Mesendoderm (in vitro differentiated cells): Measurements from ENCODE around the gene GPR108.
"Not testable (repeated sequence)": the region's sequence is repeated elsewhere in the genome, so short reads cannot be mapped to it uniquely, and the experiment has no call there.

ENCODE experiments used
- DNase-seq: peaks from one replicate; pipeline ENCODE4 v3.0.0; 2013
- H2AK5ac ChIP-seq: 2 replicates; pipeline ENCODE4 v1.6.1; 2013; ENCODE audit warnings: low read length, inconsistent platforms
- H2BK120ac ChIP-seq: 2 replicates; pipeline ENCODE4 v1.6.1; 2013; ENCODE audit warnings: low read depth, mild to moderate bottlenecking, low read length, moderate library complexity, mixed read lengths
- H2BK15ac ChIP-seq: replicated peaks from 2 replicates; pipeline ENCODE4 v1.6.1; 2013; ENCODE audit warnings: low read depth, mild to moderate bottlenecking, moderate library complexity
- H2BK5ac ChIP-seq: 2 replicates; pipeline ENCODE4 v1.6.1; 2013; ENCODE audit warnings: low read length, inconsistent platforms
- H3K18ac ChIP-seq: 2 replicates; pipeline ENCODE4 v1.6.1; 2013; ENCODE audit warnings: mild to moderate bottlenecking, low read length, mixed read lengths
- H3K23ac ChIP-seq: one replicate; pipeline ENCODE4 v1.6.1; 2013; ENCODE audit warnings: low read length
- H3K27ac ChIP-seq: 2 replicates; pipeline ENCODE4 v1.5.1; 2013; ENCODE audit warnings: low read depth, mild to moderate bottlenecking, inconsistent platforms, low read length, moderate library complexity
- H3K27me3 ChIP-seq: 2 replicates; pipeline ENCODE4 v1.6.1; 2013; ENCODE audit warnings: low read length, control low read depth, mild to moderate bottlenecking, inconsistent platforms; ENCODE audit not compliant: insufficient read depth, poor library complexity
- H3K36me3 ChIP-seq: 2 replicates; pipeline ENCODE4 v1.6.1; 2013; ENCODE audit warnings: low read length, inconsistent platforms; ENCODE audit not compliant: control insufficient read depth, insufficient read depth
- H3K4ac ChIP-seq: one replicate; pipeline ENCODE4 v1.6.1; 2013; ENCODE audit warnings: low read depth, mild to moderate bottlenecking, low read length, moderate library complexity
- H3K4me1 ChIP-seq: 2 replicates; pipeline ENCODE4 v1.6.1; 2013; ENCODE audit warnings: low read depth, low read length, inconsistent platforms; ENCODE audit not compliant: control insufficient read depth
- H3K4me2 ChIP-seq: 2 replicates; pipeline ENCODE4 v1.6.1; 2013; ENCODE audit warnings: low read length
- H3K4me3 ChIP-seq: 2 replicates; pipeline ENCODE4 v1.5.1; 2013; ENCODE audit warnings: mild to moderate bottlenecking, low read length
- H3K56ac ChIP-seq: one replicate; pipeline ENCODE4 v1.6.1; 2013; ENCODE audit warnings: low read length
- H3K79me1 ChIP-seq: 2 replicates; pipeline ENCODE4 v1.6.1; 2013; ENCODE audit warnings: low read length, inconsistent platforms
- H3K79me2 ChIP-seq: 2 replicates; pipeline ENCODE4 v1.6.1; 2013; ENCODE audit warnings: mild to moderate bottlenecking, low read length; ENCODE audit not compliant: control insufficient read depth, insufficient read depth
- H3K9ac ChIP-seq: 2 replicates; pipeline ENCODE4 v1.6.1; 2013; ENCODE audit warnings: low read length, inconsistent platforms
- H4K5ac ChIP-seq: one replicate; pipeline ENCODE4 v1.6.1; 2013; ENCODE audit warnings: low read length
- H4K8ac ChIP-seq: one replicate; pipeline ENCODE4 v1.6.1; 2013; ENCODE audit warnings: low read depth, mild to moderate bottlenecking, control low read depth, low read length, moderate library complexity
- WGBS: extraction: QIAGEN DNeasy Blood & Tissue Kit; methylation state at CpG from one replicate; pipeline ENCODE4 v1.1.7; 2013; ENCODE audit warnings: low lambda C conversion rate, missing lambda C conversion rate; ENCODE audit not compliant: insufficient coverage; ENCODE audit errors: extremely low coverage; 5-methylcytosine and 5-hydroxymethylcytosine counted together

Gene GPR108

GRCh38 chr19:6748543-6748942 lies 11.2 kb upstream of the GPR108 start:
- H2BK120ac ChIP-seq, H2BK15ac ChIP-seq, H2BK5ac ChIP-seq, H4K5ac ChIP-seq, H3K56ac ChIP-seq, H3K23ac ChIP-seq, H3K18ac ChIP-seq, H3K9ac ChIP-seq, DNase-seq, H4K8ac ChIP-seq, H3K27ac ChIP-seq, H3K79me1 ChIP-seq, H3K4ac ChIP-seq, H3K4me1 ChIP-seq, H3K4me3 ChIP-seq, H3K27me3 ChIP-seq, H2AK5ac ChIP-seq, H3K79me2 ChIP-seq, H3K4me2 ChIP-seq: not testable (repeated sequence)
- H3K36me3 ChIP-seq, result peaks cover 36% of the 10 kb centered on the region
- WGBS, result no CpG with 5 or more reads among the region's 10 CpGs

- Histone ChIP-seq H2BK120ac (no peak overlapping the region), H2BK5ac (no peak overlapping the region), H3K9ac (no peak overlapping the region), H4K8ac (no peak overlapping the region), H4K5ac (no peak overlapping the region), H3K18ac (no peak overlapping the region), H3K79me2 (peaks cover 22% of the 10 kb centered on the region), H3K56ac (no peak overlapping the region), H3K4me3 (no peak overlapping the region), H3K36me3 (peaks cover 34% of the 10 kb centered on the region), H3K4me1 (peaks cover 4% of the 10 kb centered on the region), H3K27ac (no peak overlapping the region), H3K23ac (no peak overlapping the region), H3K4ac (no peak overlapping the region), H2BK15ac (no peak overlapping the region), H3K27me3 (no peaks in the 10 kb centered on the region), H2AK5ac (no peak overlapping the region), H3K79me1 (peaks cover 14% of the 10 kb centered on the region), H3K4me2 (no peak overlapping the region)
- WGBS, result no CpG with 5 or more reads among the region's 24 CpGs
- DNase-seq, result no peak
Observed at GRCh38 chr19:6745965-6746364, 8.6 kb upstream of the GPR108 start.

GRCh38 chr19:6744381-6745301 lies 7.3 kb upstream of the GPR108 start:
- H3K56ac ChIP-seq, result peak overlapping the region; percentile 18
- no peak overlapping the region for H3K4ac ChIP-seq
- no peak overlapping the region for H4K8ac ChIP-seq
- no peak overlapping the region for H2BK15ac ChIP-seq
- no peak overlapping the region for H3K4me3 ChIP-seq
- H3K23ac ChIP-seq, result no peak overlapping the region
- H3K4me1 ChIP-seq, result peaks cover 4% of the 10 kb centered on the region
- peaks cover 35% of the 10 kb centered on the region for H3K79me2 ChIP-seq
- no peak overlapping the region for H4K5ac ChIP-seq
- no peak overlapping the region for H3K4me2 ChIP-seq
- peaks cover 30% of the 10 kb centered on the region for H3K36me3 ChIP-seq
- no peak overlapping the region for H2BK120ac ChIP-seq
- H3K79me1 ChIP-seq, result peaks cover 14% of the 10 kb centered on the region
- H3K27ac ChIP-seq, result peak overlapping the region; percentile 7
- peak; percentile 67 for DNase-seq
- H3K18ac ChIP-seq, result no peak overlapping the region
- WGBS, result no CpG with 5 or more reads among the region's 41 CpGs
- H3K27me3 ChIP-seq, result no peaks in the 10 kb centered on the region
- no peak overlapping the region for H2AK5ac ChIP-seq
- H2BK5ac ChIP-seq, result no peak overlapping the region
- no peak overlapping the region for H3K9ac ChIP-seq

DNA sequence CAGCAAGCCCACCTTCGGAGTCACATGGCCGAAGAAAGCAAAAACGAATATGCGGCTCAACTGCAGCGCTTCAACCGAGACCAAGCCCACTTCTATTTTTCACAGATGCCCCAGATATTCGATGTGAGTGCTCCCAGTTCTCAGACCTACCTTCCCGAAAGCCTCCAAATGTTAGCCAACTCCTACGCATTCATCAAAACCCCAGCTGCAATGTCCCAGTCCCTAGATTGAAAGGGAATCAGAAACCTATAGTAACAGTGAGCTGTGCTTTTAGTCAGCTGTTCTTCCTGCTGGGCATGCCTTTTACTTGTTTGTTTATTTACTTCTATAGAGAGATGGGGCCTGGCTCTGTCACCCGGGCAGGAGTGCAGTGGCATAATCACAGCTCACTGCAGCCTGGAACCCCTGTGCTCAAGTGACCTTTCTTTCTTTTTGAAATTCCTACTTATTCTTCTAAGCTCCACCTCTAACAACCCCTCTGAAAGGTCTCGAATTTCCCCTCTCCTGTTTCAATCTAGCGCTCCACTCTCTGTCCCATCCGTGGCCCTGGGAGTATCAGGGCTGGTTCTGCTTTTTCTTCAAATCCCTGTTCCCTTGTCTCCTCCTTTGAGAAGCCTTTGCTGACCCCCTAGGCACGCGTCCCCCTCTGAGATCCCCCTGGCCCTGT lies 6.5 kb upstream of the GPR108 start:
- H3K79me1 ChIP-seq, result peaks cover 14% of the 10 kb centered on the region
- H2BK15ac ChIP-seq, result no peak overlapping the region
- H3K36me3 ChIP-seq, result peaks cover 26% of the 10 kb centered on the region
- H3K23ac ChIP-seq, result no peak overlapping the region
- peaks cover 4% of the 10 kb centered on the region for H3K4me1 ChIP-seq
- WGBS, result no CpG with 5 or more reads among the region's 15 CpGs
- peak overlapping the region; percentile 13 for H3K9ac ChIP-seq
- no peak overlapping the region for H2AK5ac ChIP-seq
- H3K4me2 ChIP-seq, result no peak overlapping the region
- H3K56ac ChIP-seq, result peak overlapping the region; percentile 46
- H3K79me2 ChIP-seq, result peaks cover 35% of the 10 kb centered on the region
- H3K27ac ChIP-seq, result peak overlapping the region; percentile 7
- H4K5ac ChIP-seq, result no peak overlapping the region
- no peak overlapping the region for H4K8ac ChIP-seq
- H3K18ac ChIP-seq, result no peak overlapping the region
- H3K4me3 ChIP-seq, result no peak overlapping the region
- H3K27me3 ChIP-seq, result no peaks in the 10 kb centered on the region
- no peak overlapping the region for H3K4ac ChIP-seq
- no peak overlapping the region for H2BK5ac ChIP-seq
- no peak overlapping the region for H2BK120ac ChIP-seq
- DNase-seq, result no peak

DNA sequence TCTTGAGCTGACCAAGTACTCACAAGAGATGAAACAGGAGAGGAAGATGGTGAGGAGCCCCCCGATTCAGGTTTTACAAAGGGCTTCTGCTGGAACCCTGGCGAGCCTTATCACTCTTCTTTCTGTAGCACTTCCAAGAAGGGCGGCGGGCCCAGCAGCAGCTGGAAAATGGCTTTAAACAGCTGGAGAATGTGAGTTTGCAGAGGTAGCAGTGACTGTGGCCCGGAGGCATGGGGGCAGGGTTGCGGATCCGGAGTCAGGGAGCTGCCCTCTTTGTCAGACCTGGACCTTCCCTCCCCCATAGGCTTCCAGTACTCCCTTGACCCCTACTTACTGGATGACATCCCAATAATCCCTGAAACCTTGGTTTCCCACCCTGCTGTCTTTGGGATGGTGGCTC lies 5.7 kb upstream of the GPR108 start:
- DNase-seq, result peak; percentile 51
- no peaks in the 10 kb centered on the region for H3K27me3 ChIP-seq
- peak overlapping the region; percentile 53 for H3K56ac ChIP-seq
- no peak overlapping the region for H3K4ac ChIP-seq
- H2BK15ac ChIP-seq, result no peak overlapping the region
- no peak overlapping the region for H2BK120ac ChIP-seq
- no peak overlapping the region for H3K23ac ChIP-seq
- no peak overlapping the region for H3K18ac ChIP-seq
- H3K79me2 ChIP-seq, result peaks cover 35% of the 10 kb centered on the region
- no peak overlapping the region for H2AK5ac ChIP-seq
- no peak overlapping the region for H3K4me3 ChIP-seq
- no peak overlapping the region for H2BK5ac ChIP-seq
- peaks cover 7% of the 10 kb centered on the region for H3K4me1 ChIP-seq
- no peak overlapping the region for H4K5ac ChIP-seq
- H3K4me2 ChIP-seq, result no peak overlapping the region
- peak overlapping the region; percentile 43 for H3K9ac ChIP-seq
- peaks cover 23% of the 10 kb centered on the region for H3K36me3 ChIP-seq
- peak overlapping the region; percentile 40 for H3K27ac ChIP-seq
- H3K79me1 ChIP-seq, result peaks cover 14% of the 10 kb centered on the region
- H4K8ac ChIP-seq, result no peak overlapping the region
- WGBS, result no CpG with 5 or more reads among the region's 7 CpGs
